HG03575 (cell line): Measurements from ENCODE around the gene RAB14.
A peak's percentile ranks its signal among the peaks of the same experiment; 100 is the strongest.

Source experiments
- ATAC-seq: cut with Tn5 transposase; IDR thresholded peaks from one replicate; pipeline ENCODE4 v1.9.1; 2021; ENCODE audit not compliant: unreplicated experiment, insufficient number of reproducible peaks, low FRiP score; ENCODE audit errors: extremely low read depth

The RAB14 gene

GRCh38 chr9:121201738-121202533, at the start of gene RAB14:
TSS of gene RAB14 (minus strand) at chr9:121201869. CDS start at chr9:121193412, 8,457 bp downstream.
- peak; percentile 45 for ATAC-seq

GRCh38 chr9:121249563-121249962, 47.9 kb upstream of the RAB14 start:
- ATAC-seq: no peak

- ATAC-seq: no peak
Measured at GRCh38 chr9:121246821-121247561, 45.3 kb upstream of the RAB14 start.

GRCh38 chr9:121242959-121243346, 41.3 kb upstream of the RAB14 start:
- no peak for ATAC-seq

- no peak for ATAC-seq
Measured at GRCh38 chr9:121242219-121242958, 40.7 kb upstream of the RAB14 start.

GRCh38 chr9:121240472-121241135, 38.9 kb upstream of the RAB14 start:
- no peak for ATAC-seq

GRCh38 chr9:121239851-121240250, 38.2 kb upstream of the RAB14 start:
- ATAC-seq: no peak

GRCh38 chr9:121239071-121239470, 37.4 kb upstream of the RAB14 start:
- ATAC-seq: no peak

- no peak for ATAC-seq
Measured at GRCh38 chr9:121237916-121238315, 36.2 kb upstream of the RAB14 start.

GRCh38 chr9:121235512-121235911, 33.8 kb upstream of the RAB14 start:
- ATAC-seq: no peak

- ATAC-seq: no peak
Measured at GRCh38 chr9:121234832-121235161, 33.1 kb upstream of the RAB14 start.

GRCh38 chr9:121233906-121234831, 32.5 kb upstream of the RAB14 start:
- no peak for ATAC-seq

- ATAC-seq: no peak
Measured at GRCh38 chr9:121232251-121232650, 30.6 kb upstream of the RAB14 start.

GRCh38 chr9:121230256-121230655, 28.6 kb upstream of the RAB14 start:
- no peak for ATAC-seq

GRCh38 chr9:121227862-121228261, 26.2 kb upstream of the RAB14 start:
- no peak for ATAC-seq

GRCh38 chr9:121226175-121226574, 24.5 kb upstream of the RAB14 start:
- no peak for ATAC-seq

GRCh38 chr9:121225240-121225639, 23.6 kb upstream of the RAB14 start:
- ATAC-seq: no peak

GRCh38 chr9:121222524-121223171, 21.0 kb upstream of the RAB14 start:
- ATAC-seq: no peak
